Thyroid gland (tissue), 4 donors: ENCODE results near the gene ABTB2. TPM values are rescaled to one million over a fixed set of nuclear protein-coding genes. Genes with fewer than 3 reads are reported as not detected.

Experiments
- DNase-seq, 2 donors: peaks; one replicate each; pipeline ENCODE4 v3.0.0-alpha.2; 2019
- H3K27ac ChIP-seq, 3 donors: fragments of 200-600 bp; sonication (generic); 1 replicate in 2 of 3; 2 replicates in 1 of 3; pipeline ENCODE4 v1.5.1; 2016 to 2019; ENCODE audit warnings: mild to moderate bottlenecking in 1 of 3, moderate library complexity in 1 of 3
- H3K27me3 ChIP-seq: fragments of 200-600 bp; sonication (generic); one replicate; pipeline ENCODE4 v1.5.1; 2019
- H3K36me3 ChIP-seq, 2 donors: fragments of 200-600 bp; sonication (generic); one replicate each; pipeline ENCODE4 v1.5.1; 2016 to 2019
- H3K4me1 ChIP-seq, 2 donors: fragments of 200-600 bp; sonication (generic); one replicate each; pipeline ENCODE4 v1.5.1; 2017 to 2019
- H3K4me3 ChIP-seq, 3 donors: fragments of 200-600 bp; sonication (generic); replicated peaks in 1 of 3; 1 replicate in 2 of 3; 2 replicates in 1 of 3; pipeline ENCODE4 v1.5.1; 2016; ENCODE audit warnings: mild to moderate bottlenecking in 1 of 3
- H3K9me3 ChIP-seq: fragments of 200-600 bp; sonication (generic); one replicate; pipeline ENCODE4 v1.5.1; 2017
- CTCF ChIP-seq, 6 experiments: fragments of 200-600 bp in 3 of 6; fragments of 450-650 bp in 3 of 6; sonication (generic) in 3 of 6; IDR thresholded peaks; one replicate each; pipeline ENCODE4 v1.5.1; 2016 to 2019; ENCODE audit warnings: antibody characterized with exemption in 6 of 6, mild to moderate bottlenecking in 2 of 6, inconsistent platforms in 1 of 6, moderate library complexity in 1 of 6
- POLR2A ChIP-seq, 2 donors: fragments of 450-650 bp; IDR thresholded peaks; one replicate each; pipeline ENCODE4 v1.6.1; 2017; ENCODE audit warnings: antibody characterized with exemption in 2 of 2, mild to moderate bottlenecking in 2 of 2, moderate library complexity in 1 of 2
- WGBS, 2 donors: methylation state at CpG; one replicate each; pipeline ENCODE4 v1.1.5; 2017; 5-methylcytosine and 5-hydroxymethylcytosine counted together
- intact Hi-C: fragments of 100-400 bp; cut with DNase I; formaldehyde crosslinking; loops from one replicate; pipeline ENCODE4 v1.15.1; 2023
- total RNA-seq, 4 donors: library from RNA; depleted of rRNA; stranded (reverse); fragments of >200 nt; gene quantifications; one replicate each; pipeline ENCODE4 v1.2.3, GENCODE V29; 2016

The ABTB2 gene
- total RNA-seq, 4 donors from 2014 or later, result 1.2 to 5.0 (median 3.3) TPM

GRCh38 chr11:34335331-34335730 lies 22.5 kb downstream of the ABTB2 start:
- H3K36me3 ChIP-seq, result no peaks in the 10 kb centered on the region
- H3K27me3 ChIP-seq, result no peaks in the 10 kb centered on the region

GRCh38 chr11:34333787-34334186 lies 24.0 kb downstream of the ABTB2 start:
- Histone ChIP-seq H3K27ac (no peak overlapping the region), H3K4me1 (peaks cover 3 to 10% of the 10 kb centered on the region in 2 donors), H3K27me3 (no peaks in the 10 kb centered on the region), H3K9me3 (no peaks in the 10 kb centered on the region), H3K36me3 (no peaks in the 10 kb centered on the region), H3K4me3 (no peak overlapping the region)
- no peak for TF ChIP-seq POLR2A (IDR thresholded peaks at IDR 0.05)
- no peak for TF ChIP-seq CTCF (IDR thresholded peaks at IDR 0.05)
- WGBS, 2 donors, result 76 to 77% methylated on average over 3 of the region's 3 CpGs
- intact Hi-C loops, result no loop called here
- DNase-seq, result no peak

More at GRCh38 chr11:34335331-34335730, 22.5 kb downstream of the ABTB2 start:
- TF ChIP-seq CTCF (IDR thresholded peaks at IDR 0.05) (no peak), POLR2A (IDR thresholded peaks at IDR 0.05) (no peak)
- Histone ChIP-seq H3K9me3 (no peaks in the 10 kb centered on the region), H3K4me3 (no peak overlapping the region), H3K27ac (no peak overlapping the region), H3K4me1 (peaks cover 0 to 3% of the 10 kb centered on the region in 2 donors)
- DNase-seq, result no peak
- intact Hi-C loops, result no loop called here
- 84 to 93% methylated on average over 2 of the region's 2 CpGs for WGBS, 2 donors

GRCh38 chr11:34332524-34332923 lies 25.3 kb downstream of the ABTB2 start:
- Histone ChIP-seq H3K4me3 (no peak overlapping the region), H3K27ac (no peak overlapping the region), H3K36me3 (no peaks in the 10 kb centered on the region), H3K9me3 (no peaks in the 10 kb centered on the region), H3K27me3 (no peaks in the 10 kb centered on the region), H3K4me1 (peaks cover 3 to 18% of the 10 kb centered on the region in 2 donors)
- WGBS, 2 donors, result 23 to 28% methylated on average over 3 of the region's 3 CpGs
- TF ChIP-seq CTCF (IDR thresholded peaks at IDR 0.05) (no peak), POLR2A (IDR thresholded peaks at IDR 0.05) (no peak)
- DNase-seq, result no peak
- intact Hi-C loops, result no loop called here

- Histone ChIP-seq H3K9me3 (no peaks in the 10 kb centered on the region), H3K27ac (no peak overlapping the region), H3K36me3 (no peaks in the 10 kb centered on the region), H3K4me3 (no peak overlapping the region), H3K27me3 (no peaks in the 10 kb centered on the region), H3K4me1 (peaks cover 3 to 18% of the 10 kb centered on the region in 2 donors)
- intact Hi-C loops, result no loop called here
- no peak for TF ChIP-seq POLR2A (IDR thresholded peaks at IDR 0.05)
- no peak for TF ChIP-seq CTCF (IDR thresholded peaks at IDR 0.05)
- no peak for DNase-seq
- 86 to 89% methylated on average over 3 of the region's 3 CpGs for WGBS, 2 donors
These were observed 26.1 kb downstream of the ABTB2 start for GRCh38 chr11:34331736-34332135.

GRCh38 chr11:34331329-34331728 lies 26.5 kb downstream of the ABTB2 start:
- Histone ChIP-seq H3K9me3 (no peaks in the 10 kb centered on the region), H3K27me3 (no peaks in the 10 kb centered on the region), H3K4me3 (no peak overlapping the region), H3K36me3 (no peaks in the 10 kb centered on the region), H3K4me1 (peaks cover 3 to 18% of the 10 kb centered on the region in 2 donors), H3K27ac (no peak overlapping the region)
- WGBS, 2 donors, result 25 to 26% methylated on average over 2 of the region's 2 CpGs
- no peak for DNase-seq
- intact Hi-C loops, result no loop called here
- no peak for TF ChIP-seq CTCF (IDR thresholded peaks at IDR 0.05)
- no peak for TF ChIP-seq POLR2A (IDR thresholded peaks at IDR 0.05)
